T-helper 2 cell treated with Interferon-gamma antibody and Interleukin-4, amounts not matched to agents 5 μg/mL and 100 μg/mL, for 36 hours (primary cell): ENCODE data around the gene METTL25.

Source experiments
- DNase-seq: peaks from one replicate; pipeline ENCODE4 v3.0.0; 2021; ENCODE audit warnings: low spot score
- H3K27ac Mint-ChIP-seq: one replicate; pipeline ENCODE4 v1.8.0; 2021; ENCODE audit warnings: mild to moderate bottlenecking, mixed read lengths
- H3K27me3 Mint-ChIP-seq: one replicate; pipeline ENCODE4 v1.8.0; 2021; ENCODE audit warnings: low read depth, mixed read lengths
- H3K36me3 Mint-ChIP-seq: one replicate; pipeline ENCODE4 v1.8.0; 2021; ENCODE audit warnings: low read depth, mixed read lengths
- H3K4me1 Mint-ChIP-seq: one replicate; pipeline ENCODE4 v1.8.0; 2021; ENCODE audit warnings: low read depth, mixed read lengths
- H3K4me3 Mint-ChIP-seq: one replicate; pipeline ENCODE4 v1.8.0; 2022; ENCODE audit warnings: mild to moderate bottlenecking, moderate library complexity, mixed read lengths
- H3K9me3 Mint-ChIP-seq: one replicate; pipeline ENCODE4 v1.8.0; 2021; ENCODE audit warnings: mixed read lengths

The METTL25 gene

GRCh38 chr12:82361461-82361915 is 3.2 kb downstream of the METTL25 start:
- peaks cover 13% of the 10 kb centered on the region for H3K36me3 Mint-ChIP-seq
- H3K4me3 Mint-ChIP-seq: no peak overlapping the region
- no peaks in the 10 kb centered on the region for H3K9me3 Mint-ChIP-seq
- H3K27ac Mint-ChIP-seq: no peak overlapping the region
- no peak for DNase-seq
- H3K4me1 Mint-ChIP-seq: peaks cover 15% of the 10 kb centered on the region
- H3K27me3 Mint-ChIP-seq: no peaks in the 10 kb centered on the region

GRCh38 chr12:82363990-82364389 is 5.7 kb downstream of the METTL25 start:
- H3K9me3 Mint-ChIP-seq: peaks cover 4% of the 10 kb centered on the region
- H3K36me3 Mint-ChIP-seq: peaks cover 7% of the 10 kb centered on the region
- H3K27ac Mint-ChIP-seq: no peak overlapping the region
- no peaks in the 10 kb centered on the region for H3K27me3 Mint-ChIP-seq
- H3K4me3 Mint-ChIP-seq: no peak overlapping the region
- no peak for DNase-seq
- H3K4me1 Mint-ChIP-seq: peaks cover 10% of the 10 kb centered on the region

- Mint-ChIP-seq H3K36me3 (peaks cover 4% of the 10 kb centered on the region), H3K27ac (no peak overlapping the region), H3K9me3 (peaks cover 11% of the 10 kb centered on the region), H3K27me3 (no peaks in the 10 kb centered on the region), H3K4me1 (no peaks in the 10 kb centered on the region), H3K4me3 (no peak overlapping the region)
- DNase-seq: no peak
Observed at GRCh38 chr12:82366197-82366596, 7.9 kb downstream of the METTL25 start.

- H3K4me3 Mint-ChIP-seq: no peak overlapping the region
- H3K4me1 Mint-ChIP-seq: peaks cover 6% of the 10 kb centered on the region
- DNase-seq: no peak
- no peaks in the 10 kb centered on the region for H3K27me3 Mint-ChIP-seq
- no peak overlapping the region for H3K27ac Mint-ChIP-seq
- H3K9me3 Mint-ChIP-seq: peaks cover 6% of the 10 kb centered on the region
- no peaks in the 10 kb centered on the region for H3K36me3 Mint-ChIP-seq
Observed at GRCh38 chr12:82375201-82375600, 16.9 kb downstream of the METTL25 start.

GRCh38 chr12:82378997-82379396 is 20.7 kb downstream of the METTL25 start:
- Mint-ChIP-seq H3K4me3 (no peak overlapping the region), H3K36me3 (no peaks in the 10 kb centered on the region), H3K27me3 (no peaks in the 10 kb centered on the region), H3K27ac (no peak overlapping the region), H3K4me1 (peaks cover 6% of the 10 kb centered on the region), H3K9me3 (peaks cover 6% of the 10 kb centered on the region)
- DNase-seq: no peak

- Mint-ChIP-seq H3K4me3 (no peak overlapping the region), H3K4me1 (no peaks in the 10 kb centered on the region), H3K36me3 (no peaks in the 10 kb centered on the region), H3K9me3 (no peaks in the 10 kb centered on the region), H3K27ac (no peak overlapping the region), H3K27me3 (no peaks in the 10 kb centered on the region)
- DNase-seq: no peak
Observed at GRCh38 chr12:82383930-82384552, 25.7 kb downstream of the METTL25 start.

GRCh38 chr12:82398879-82399278 is 40.5 kb downstream of the METTL25 start:
- H3K9me3 Mint-ChIP-seq: no peaks in the 10 kb centered on the region
- DNase-seq: no peak
- H3K36me3 Mint-ChIP-seq: peaks cover 1% of the 10 kb centered on the region
- no peaks in the 10 kb centered on the region for H3K27me3 Mint-ChIP-seq
- no peak overlapping the region for H3K27ac Mint-ChIP-seq
- H3K4me1 Mint-ChIP-seq: no peaks in the 10 kb centered on the region
- H3K4me3 Mint-ChIP-seq: no peak overlapping the region

GRCh38 chr12:82400819-82401218 is 42.5 kb downstream of the METTL25 start:
- Mint-ChIP-seq H3K27me3 (no peaks in the 10 kb centered on the region), H3K4me1 (no peaks in the 10 kb centered on the region), H3K27ac (no peak overlapping the region), H3K4me3 (no peak overlapping the region), H3K9me3 (no peaks in the 10 kb centered on the region), H3K36me3 (peaks cover 1% of the 10 kb centered on the region)
- DNase-seq: no peak

- H3K4me3 Mint-ChIP-seq: no peak overlapping the region
- DNase-seq: no peak
- no peaks in the 10 kb centered on the region for H3K9me3 Mint-ChIP-seq
- H3K27ac Mint-ChIP-seq: no peak overlapping the region
- no peaks in the 10 kb centered on the region for H3K4me1 Mint-ChIP-seq
- no peaks in the 10 kb centered on the region for H3K27me3 Mint-ChIP-seq
- H3K36me3 Mint-ChIP-seq: no peaks in the 10 kb centered on the region
Observed at GRCh38 chr12:82406651-82407050, 48.3 kb downstream of the METTL25 start.

GRCh38 chr12:82407481-82407880 is 49.2 kb downstream of the METTL25 start:
- Mint-ChIP-seq H3K9me3 (no peaks in the 10 kb centered on the region), H3K4me1 (no peaks in the 10 kb centered on the region)

GRCh38 chr12:82408844-82409243 is 50.5 kb downstream of the METTL25 start:
- H3K27me3 Mint-ChIP-seq: no peaks in the 10 kb centered on the region
- no peak overlapping the region for H3K4me3 Mint-ChIP-seq
- no peak for DNase-seq
- no peaks in the 10 kb centered on the region for H3K36me3 Mint-ChIP-seq
- H3K27ac Mint-ChIP-seq: no peak overlapping the region
- no peaks in the 10 kb centered on the region for H3K4me1 Mint-ChIP-seq
- no peaks in the 10 kb centered on the region for H3K9me3 Mint-ChIP-seq

More at GRCh38 chr12:82407481-82407880, 49.2 kb downstream of the METTL25 start:
- H3K36me3 Mint-ChIP-seq: no peaks in the 10 kb centered on the region
- no peak overlapping the region for H3K27ac Mint-ChIP-seq
- DNase-seq: no peak
- no peak overlapping the region for H3K4me3 Mint-ChIP-seq
- no peaks in the 10 kb centered on the region for H3K27me3 Mint-ChIP-seq

GRCh38 chr12:82411546-82412230 is 53.4 kb downstream of the METTL25 start:
- Mint-ChIP-seq H3K4me1 (no peaks in the 10 kb centered on the region), H3K27me3 (no peaks in the 10 kb centered on the region), H3K27ac (no peak overlapping the region), H3K4me3 (no peak overlapping the region), H3K9me3 (no peaks in the 10 kb centered on the region), H3K36me3 (no peaks in the 10 kb centered on the region)
- no peak for DNase-seq

GRCh38 chr12:82412246-82412645 is 53.9 kb downstream of the METTL25 start:
- H3K4me3 Mint-ChIP-seq: no peak overlapping the region
- no peak for DNase-seq

GRCh38 chr12:82414044-82414443 is 55.7 kb downstream of the METTL25 start:
- Mint-ChIP-seq H3K4me1 (no peaks in the 10 kb centered on the region), H3K27ac (no peak overlapping the region), H3K27me3 (no peaks in the 10 kb centered on the region), H3K9me3 (no peaks in the 10 kb centered on the region), H3K36me3 (no peaks in the 10 kb centered on the region), H3K4me3 (no peak overlapping the region)
- no peak for DNase-seq

More at GRCh38 chr12:82412246-82412645, 53.9 kb downstream of the METTL25 start:
- Mint-ChIP-seq H3K4me1 (no peaks in the 10 kb centered on the region), H3K27ac (no peak overlapping the region), H3K9me3 (no peaks in the 10 kb centered on the region), H3K36me3 (no peaks in the 10 kb centered on the region), H3K27me3 (no peaks in the 10 kb centered on the region)
